Measurements from ENCODE around the gene GSTA4. TPM values are rescaled to one million over a fixed set of nuclear protein-coding genes. Genes with fewer than 3 reads are reported as not detected.

GSTA4 gene
- total RNA-seq, 4 donors from 2014 or later, result 108 to 164 (median 132) TPM

Other genes starting within 250 kb of the GSTA4 start
- not detected for gene GSTA2, start 231.8 kb downstream of the GSTA4 start, total RNA-seq
- gene GSTA1, start 191.5 kb downstream of the GSTA4 start, total RNA-seq, result not detected
- not detected for gene GSTA5, start 154.5 kb downstream of the GSTA4 start, total RNA-seq
- 10 to 100 TPM; 12.4 to 17.4 (median 16.3) TPM for gene GSTA3, start 85.6 kb downstream of the GSTA4 start, total RNA-seq
- 10 to 100 TPM; 15.4 to 26.5 (median 19.8) TPM for gene CILK1, start 66.5 kb upstream of the GSTA4 start, total RNA-seq
- gene FBXO9, start 70.1 kb upstream of the GSTA4 start, total RNA-seq, result 100 to 1,000 TPM in 1 of 4 donors, 10 to 100 TPM in 3; 35.2 to 113 (median 43.2) TPM
- under 1 TPM in 1 of 4 donors, not detected in 3; 0.24 TPM for gene GCM1, start 153.6 kb upstream of the GSTA4 start, total RNA-seq